Activated naive CD4-positive, alpha-beta T cell treated with anti-CD3 and anti-CD28 coated beads, Interleukin-2, amount 50 U/mL, for 24 hours (primary cell): ENCODE data around the gene TRIM44.

Source experiments
- H3K27ac Mint-ChIP-seq: one replicate; pipeline ENCODE4 v1.8.0; 2021; ENCODE audit warnings: mild to moderate bottlenecking, mixed read lengths
- H3K27me3 Mint-ChIP-seq: one replicate; pipeline ENCODE4 v1.8.0; 2021; ENCODE audit warnings: mixed read lengths
- H3K36me3 Mint-ChIP-seq: one replicate; pipeline ENCODE4 v1.8.0; 2021; ENCODE audit warnings: mixed read lengths
- H3K4me1 Mint-ChIP-seq: one replicate; pipeline ENCODE4 v1.8.0; 2021; ENCODE audit warnings: mixed read lengths
- H3K4me3 Mint-ChIP-seq: one replicate; pipeline ENCODE4 v1.8.0; 2021; ENCODE audit warnings: mild to moderate bottlenecking, mixed read lengths
- H3K9me3 Mint-ChIP-seq: one replicate; pipeline ENCODE4 v1.8.0; 2021; ENCODE audit warnings: mixed read lengths

The TRIM44 gene

GRCh38 chr11:35839368-35840161 lies 177.0 kb downstream of the TRIM44 start:
- Mint-ChIP-seq H3K4me3 (no peak overlapping the region), H3K27ac (no peak overlapping the region), H3K27me3 (peaks cover 14% of the 10 kb centered on the region), H3K36me3 (no peaks in the 10 kb centered on the region), H3K4me1 (no peaks in the 10 kb centered on the region), H3K9me3 (peaks cover 6% of the 10 kb centered on the region)

- Mint-ChIP-seq H3K9me3 (peaks cover 6% of the 10 kb centered on the region), H3K27me3 (peaks cover 14% of the 10 kb centered on the region), H3K27ac (no peak overlapping the region), H3K4me1 (no peaks in the 10 kb centered on the region), H3K36me3 (no peaks in the 10 kb centered on the region), H3K4me3 (no peak overlapping the region)
Measured at GRCh38 chr11:35841733-35842132, 179.2 kb downstream of the TRIM44 start.

GRCh38 chr11:35842958-35843357 lies 180.4 kb downstream of the TRIM44 start:
- H3K9me3 Mint-ChIP-seq = peaks cover 6% of the 10 kb centered on the region
- no peaks in the 10 kb centered on the region for H3K4me1 Mint-ChIP-seq
- no peaks in the 10 kb centered on the region for H3K36me3 Mint-ChIP-seq
- no peak overlapping the region for H3K4me3 Mint-ChIP-seq
- no peak overlapping the region for H3K27ac Mint-ChIP-seq
- H3K27me3 Mint-ChIP-seq = peaks cover 9% of the 10 kb centered on the region

GRCh38 chr11:35844579-35844978 lies 182.0 kb downstream of the TRIM44 start:
- peaks cover 9% of the 10 kb centered on the region for H3K27me3 Mint-ChIP-seq
- no peaks in the 10 kb centered on the region for H3K36me3 Mint-ChIP-seq
- no peak overlapping the region for H3K4me3 Mint-ChIP-seq
- H3K27ac Mint-ChIP-seq = no peak overlapping the region
- peaks cover 6% of the 10 kb centered on the region for H3K9me3 Mint-ChIP-seq
- no peaks in the 10 kb centered on the region for H3K4me1 Mint-ChIP-seq

- Mint-ChIP-seq H3K9me3 (no peaks in the 10 kb centered on the region), H3K36me3 (no peaks in the 10 kb centered on the region), H3K27me3 (peaks cover 8% of the 10 kb centered on the region), H3K4me3 (no peak overlapping the region), H3K27ac (no peak overlapping the region), H3K4me1 (no peaks in the 10 kb centered on the region)
Measured at GRCh38 chr11:35845860-35846259, 183.3 kb downstream of the TRIM44 start.

- Mint-ChIP-seq H3K4me3 (no peak overlapping the region), H3K4me1 (no peaks in the 10 kb centered on the region), H3K27me3 (peaks cover 7% of the 10 kb centered on the region), H3K9me3 (no peaks in the 10 kb centered on the region), H3K36me3 (no peaks in the 10 kb centered on the region), H3K27ac (no peak overlapping the region)
Measured at GRCh38 chr11:35846874-35847273, 184.3 kb downstream of the TRIM44 start.

- no peaks in the 10 kb centered on the region for H3K4me1 Mint-ChIP-seq
- no peak overlapping the region for H3K4me3 Mint-ChIP-seq
- no peak overlapping the region for H3K27ac Mint-ChIP-seq
- peaks cover 6% of the 10 kb centered on the region for H3K27me3 Mint-ChIP-seq
- no peaks in the 10 kb centered on the region for H3K9me3 Mint-ChIP-seq
- no peaks in the 10 kb centered on the region for H3K36me3 Mint-ChIP-seq
Measured at GRCh38 chr11:35847473-35847872, 184.9 kb downstream of the TRIM44 start.

- no peaks in the 10 kb centered on the region for H3K9me3 Mint-ChIP-seq
- H3K4me3 Mint-ChIP-seq = no peak overlapping the region
- no peaks in the 10 kb centered on the region for H3K4me1 Mint-ChIP-seq
- no peak overlapping the region for H3K27ac Mint-ChIP-seq
- peaks cover 6% of the 10 kb centered on the region for H3K27me3 Mint-ChIP-seq
- no peaks in the 10 kb centered on the region for H3K36me3 Mint-ChIP-seq
Measured at GRCh38 chr11:35848616-35849015, 186.0 kb downstream of the TRIM44 start.

- Mint-ChIP-seq H3K4me3 (no peak overlapping the region), H3K36me3 (no peaks in the 10 kb centered on the region), H3K9me3 (no peaks in the 10 kb centered on the region), H3K27ac (no peak overlapping the region), H3K27me3 (peaks cover 3% of the 10 kb centered on the region), H3K4me1 (no peaks in the 10 kb centered on the region)
Measured at GRCh38 chr11:35850191-35850590, 187.6 kb downstream of the TRIM44 start.

- Mint-ChIP-seq H3K4me1 (no peaks in the 10 kb centered on the region), H3K27me3 (peaks cover 1% of the 10 kb centered on the region)
Measured at GRCh38 chr11:35851342-35851741, 188.8 kb downstream of the TRIM44 start.

GRCh38 chr11:35852056-35852455 lies 189.5 kb downstream of the TRIM44 start:
- peaks cover 1% of the 10 kb centered on the region for H3K27me3 Mint-ChIP-seq
- H3K36me3 Mint-ChIP-seq = no peaks in the 10 kb centered on the region
- no peak overlapping the region for H3K27ac Mint-ChIP-seq
- H3K4me3 Mint-ChIP-seq = no peak overlapping the region
- no peaks in the 10 kb centered on the region for H3K4me1 Mint-ChIP-seq
- no peaks in the 10 kb centered on the region for H3K9me3 Mint-ChIP-seq

More at GRCh38 chr11:35851342-35851741, 188.8 kb downstream of the TRIM44 start:
- no peak overlapping the region for H3K4me3 Mint-ChIP-seq
- no peaks in the 10 kb centered on the region for H3K9me3 Mint-ChIP-seq
- no peaks in the 10 kb centered on the region for H3K36me3 Mint-ChIP-seq
- no peak overlapping the region for H3K27ac Mint-ChIP-seq

- Mint-ChIP-seq H3K9me3 (no peaks in the 10 kb centered on the region), H3K27ac (no peak overlapping the region), H3K36me3 (no peaks in the 10 kb centered on the region), H3K4me3 (no peak overlapping the region), H3K27me3 (no peaks in the 10 kb centered on the region), H3K4me1 (no peaks in the 10 kb centered on the region)
Measured at GRCh38 chr11:35853971-35854370, 191.4 kb downstream of the TRIM44 start.

- no peak overlapping the region for H3K4me3 Mint-ChIP-seq
- no peaks in the 10 kb centered on the region for H3K27me3 Mint-ChIP-seq
- no peaks in the 10 kb centered on the region for H3K36me3 Mint-ChIP-seq
- H3K27ac Mint-ChIP-seq = no peak overlapping the region
- no peaks in the 10 kb centered on the region for H3K4me1 Mint-ChIP-seq
- no peaks in the 10 kb centered on the region for H3K9me3 Mint-ChIP-seq
Measured at GRCh38 chr11:35855671-35856070, 193.1 kb downstream of the TRIM44 start.

GRCh38 chr11:35856259-35856658 lies 193.7 kb downstream of the TRIM44 start:
- Mint-ChIP-seq H3K4me3 (no peak overlapping the region), H3K36me3 (no peaks in the 10 kb centered on the region), H3K27me3 (no peaks in the 10 kb centered on the region), H3K9me3 (no peaks in the 10 kb centered on the region), H3K4me1 (no peaks in the 10 kb centered on the region), H3K27ac (no peak overlapping the region)

- Mint-ChIP-seq H3K4me3 (no peak overlapping the region), H3K27me3 (no peaks in the 10 kb centered on the region), H3K4me1 (no peaks in the 10 kb centered on the region), H3K36me3 (no peaks in the 10 kb centered on the region), H3K9me3 (no peaks in the 10 kb centered on the region), H3K27ac (no peak overlapping the region)
Measured at GRCh38 chr11:35856756-35857155, 194.2 kb downstream of the TRIM44 start.

- Mint-ChIP-seq H3K27me3 (no peaks in the 10 kb centered on the region), H3K36me3 (no peaks in the 10 kb centered on the region), H3K4me3 (no peak overlapping the region), H3K9me3 (no peaks in the 10 kb centered on the region), H3K4me1 (no peaks in the 10 kb centered on the region), H3K27ac (no peak overlapping the region)
Measured at GRCh38 chr11:35857922-35858321, 195.3 kb downstream of the TRIM44 start.

- Mint-ChIP-seq H3K27me3 (peaks cover 2% of the 10 kb centered on the region), H3K36me3 (no peaks in the 10 kb centered on the region), H3K27ac (no peak overlapping the region), H3K4me1 (no peaks in the 10 kb centered on the region), H3K9me3 (no peaks in the 10 kb centered on the region), H3K4me3 (no peak overlapping the region)
Measured at GRCh38 chr11:35859301-35859700, 196.7 kb downstream of the TRIM44 start.
